HG03280 (cell line): ENCODE results near the gene NR1I2.
A peak's percentile ranks its signal among the peaks of the same experiment; 100 is the strongest.

Experiments
- ATAC-seq: cut with Tn5 transposase; IDR thresholded peaks from one replicate; pipeline ENCODE4 v1.9.1; 2021; ENCODE audit warnings: mild to moderate bottlenecking, moderate library complexity; ENCODE audit not compliant: unreplicated experiment

Gene NR1I2

DNA sequence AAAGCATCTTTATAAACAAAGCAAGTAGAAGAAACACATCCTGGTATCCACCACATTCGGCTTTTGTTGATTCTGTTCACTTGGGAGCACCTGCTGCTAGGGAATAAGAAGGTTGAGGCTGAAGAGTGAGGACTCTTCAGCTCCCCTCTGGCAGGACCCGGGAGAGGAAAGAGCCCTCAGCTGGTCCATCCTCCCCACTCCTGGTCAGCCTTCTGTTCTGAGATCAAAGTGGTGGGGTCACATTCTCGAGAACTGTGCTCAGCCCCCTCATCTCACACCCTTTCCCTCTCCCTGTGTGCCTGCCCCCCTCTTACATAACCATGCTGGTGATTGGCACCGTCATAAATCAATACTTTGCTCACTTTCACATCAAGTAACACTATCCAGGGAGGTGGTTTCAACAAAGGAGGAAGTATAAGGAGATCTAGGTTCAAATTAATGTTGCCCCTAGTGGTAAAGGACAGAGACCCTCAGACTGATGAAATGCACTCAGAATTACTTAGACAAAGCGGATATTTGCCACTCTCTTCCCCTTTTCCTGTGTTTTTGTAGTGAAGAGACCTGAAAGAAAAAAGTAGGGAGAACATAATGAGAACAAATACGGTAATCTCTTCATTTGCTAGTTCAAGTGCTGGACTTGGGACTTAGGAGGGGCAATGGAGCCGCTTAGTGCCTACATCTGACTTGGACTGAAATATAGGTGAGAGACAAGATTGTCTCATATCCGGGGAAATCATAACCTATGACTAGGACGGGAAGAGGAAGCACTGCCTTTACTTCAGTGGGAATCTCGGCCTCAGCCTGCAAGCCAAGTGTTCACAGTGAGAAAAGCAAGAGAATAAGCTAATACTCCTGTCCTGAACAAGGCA, at the start of gene NR1I2:
Gene NR1I2, plus strand, starts transcription at position 772 of the 869 bp plus-strand sequence.
- no peak for ATAC-seq

DNA sequence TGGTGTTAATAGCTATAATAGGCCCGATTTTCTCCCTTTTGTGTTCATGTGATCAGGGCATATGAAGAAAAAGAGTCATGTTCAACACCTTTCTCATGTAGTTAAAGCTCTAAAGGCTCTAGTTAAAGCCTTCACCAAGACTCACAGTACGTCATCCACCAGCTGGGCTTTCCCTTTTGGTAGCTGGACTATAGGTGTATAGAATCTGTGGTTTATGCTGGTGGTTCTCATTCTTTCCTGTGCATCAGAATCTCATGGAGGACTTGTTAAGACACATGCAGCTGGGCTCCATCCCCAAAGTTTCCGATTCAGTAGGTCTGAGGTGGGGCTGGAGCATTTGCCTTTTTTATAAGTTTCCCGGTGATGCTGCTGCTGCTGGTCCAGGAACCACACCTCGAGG, 48.1 kb upstream of the NR1I2 start:
- no peak for ATAC-seq

DNA sequence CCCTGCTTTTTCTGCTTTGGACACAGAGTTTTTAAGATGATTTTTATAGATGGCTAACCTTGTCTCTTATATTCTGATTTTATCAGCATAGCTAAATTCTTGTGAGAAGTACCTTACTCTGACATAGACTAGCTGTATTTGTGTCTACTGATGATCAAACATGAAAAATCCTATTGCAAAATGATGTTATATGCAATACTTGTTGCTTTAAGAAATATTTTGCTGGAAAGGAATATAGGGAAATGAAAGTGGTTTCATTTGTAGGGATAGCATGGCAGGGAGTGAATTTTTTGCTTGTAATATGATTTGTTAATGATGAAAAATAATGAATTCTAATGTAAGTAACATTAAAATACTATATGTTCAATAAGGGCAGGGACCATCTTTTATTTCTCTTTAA, 43.2 kb upstream of the NR1I2 start:
- ATAC-seq, result no peak

DNA sequence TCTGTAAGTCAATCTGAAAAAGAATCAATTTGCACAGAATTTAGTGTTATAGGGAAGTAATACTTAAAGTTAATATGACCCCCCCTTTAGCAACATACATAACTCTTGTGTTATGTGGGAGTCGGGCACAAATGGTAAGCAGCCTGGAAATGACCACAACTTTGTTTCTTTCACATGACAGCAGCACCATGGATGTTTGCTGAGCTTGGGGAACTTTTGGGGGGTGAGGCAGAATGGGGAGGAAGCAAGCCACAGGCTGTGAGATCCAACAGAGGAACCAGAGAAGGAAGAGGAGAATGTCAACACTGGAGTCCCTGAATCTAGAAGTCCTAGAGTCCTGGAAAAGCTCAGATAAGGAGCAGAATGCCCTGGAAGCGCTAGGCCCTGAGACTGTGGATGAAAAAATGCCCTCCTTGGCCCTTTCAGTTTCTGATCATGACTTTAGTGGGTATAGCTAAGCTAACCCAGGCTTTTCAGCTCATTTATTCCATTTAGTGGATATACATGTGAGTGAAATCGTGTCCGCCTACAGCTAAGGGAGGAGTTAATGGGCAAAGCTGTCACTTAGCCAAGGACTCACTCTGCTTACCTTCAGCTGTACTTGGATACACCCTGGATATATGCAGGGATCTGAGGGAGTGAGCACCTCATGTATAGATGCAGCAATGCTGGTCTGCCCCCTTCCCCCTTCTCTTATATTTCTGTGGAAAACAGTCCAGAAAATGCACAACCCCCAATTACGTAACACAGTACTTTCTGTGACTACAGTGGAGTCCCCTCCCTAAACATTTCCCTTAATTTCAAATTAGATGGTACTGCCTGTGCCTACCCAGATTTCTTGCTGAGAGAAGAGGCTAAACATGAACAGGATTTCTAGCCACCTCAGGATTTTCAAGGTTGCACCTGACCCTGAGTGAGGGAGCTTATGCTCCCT, 40.0 kb upstream of the NR1I2 start:
- no peak for ATAC-seq

DNA sequence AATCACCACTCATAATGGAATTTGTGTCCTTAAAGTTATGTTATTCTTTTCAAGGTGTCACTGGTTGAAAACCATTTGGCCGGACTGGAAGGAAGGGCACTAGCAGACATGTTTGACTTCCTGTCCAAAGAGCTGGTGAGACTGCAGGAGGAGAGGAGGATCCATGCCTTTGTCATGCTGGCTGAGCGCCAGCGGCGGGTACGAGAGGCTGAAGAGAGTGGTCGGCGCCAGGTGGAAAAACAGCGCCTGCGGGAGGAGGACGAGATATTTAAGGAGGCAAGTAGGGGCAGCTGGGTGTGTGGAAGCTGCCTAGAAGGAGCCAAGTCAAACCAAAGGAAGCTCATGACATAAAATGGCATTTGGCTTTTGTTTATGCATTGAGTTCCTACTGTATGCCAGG, 38.0 kb upstream of the NR1I2 start:
- ATAC-seq, result no peak

DNA sequence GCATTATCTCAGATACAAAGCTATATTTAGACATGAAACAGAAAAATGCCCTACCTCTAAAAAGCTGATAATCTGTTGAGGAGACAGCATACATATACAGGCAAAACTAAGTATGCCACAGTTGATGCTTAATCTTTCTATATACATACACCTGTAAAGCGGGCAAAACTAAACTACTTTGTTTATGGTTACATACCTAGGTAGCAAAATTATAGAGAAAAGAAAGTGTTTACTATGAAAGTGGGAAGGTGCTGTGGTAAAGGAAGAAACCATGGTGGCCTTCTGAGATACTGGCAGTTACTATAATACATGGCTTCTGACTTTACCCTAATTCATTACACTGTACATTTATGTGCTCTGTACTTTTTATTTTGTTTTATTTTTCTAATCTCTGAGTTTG, 36.0 kb upstream of the NR1I2 start:
- no peak for ATAC-seq

DNA sequence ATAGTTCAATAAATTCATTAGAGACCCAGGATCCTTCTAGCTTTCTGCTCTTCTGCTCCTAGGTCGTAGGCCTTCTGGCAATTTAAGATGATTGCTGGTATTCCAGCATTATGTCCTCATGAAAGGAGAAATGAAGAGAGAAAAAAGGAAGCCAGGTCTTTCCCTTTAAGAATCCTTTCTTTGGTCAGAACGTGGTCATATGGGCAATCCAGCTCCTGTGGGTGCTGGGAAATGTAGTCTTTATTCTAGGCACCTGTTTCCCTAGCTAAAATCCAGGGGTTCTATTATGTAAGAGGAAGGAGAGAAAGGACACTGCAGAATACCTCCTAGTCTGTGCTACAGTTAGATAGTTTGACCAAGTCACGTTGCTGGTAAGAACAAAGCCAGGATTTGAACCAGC, 35.5 kb upstream of the NR1I2 start:
- no peak for ATAC-seq

DNA sequence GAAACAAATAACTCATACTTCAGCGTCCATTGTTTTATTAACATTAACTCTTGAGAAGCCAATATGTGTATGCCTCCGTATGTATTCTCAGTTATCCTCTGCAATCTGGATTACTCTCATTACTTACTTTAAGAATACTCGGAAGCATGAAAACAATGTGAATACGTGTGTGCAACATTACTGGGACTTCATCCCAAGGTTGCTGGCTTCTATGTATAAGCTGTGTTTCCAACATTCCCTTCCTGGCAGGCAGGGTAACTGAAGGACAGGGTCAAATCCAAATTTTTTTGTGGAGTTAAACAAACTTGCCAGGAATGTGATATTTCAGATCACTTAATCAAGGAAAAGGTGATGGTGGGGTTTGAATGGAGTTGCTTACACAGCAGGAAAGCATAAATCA, 34.5 kb upstream of the NR1I2 start:
- no peak for ATAC-seq

GRCh38 chr3:119748991-119749390, 32.9 kb upstream of the NR1I2 start:
- ATAC-seq, result no peak

DNA sequence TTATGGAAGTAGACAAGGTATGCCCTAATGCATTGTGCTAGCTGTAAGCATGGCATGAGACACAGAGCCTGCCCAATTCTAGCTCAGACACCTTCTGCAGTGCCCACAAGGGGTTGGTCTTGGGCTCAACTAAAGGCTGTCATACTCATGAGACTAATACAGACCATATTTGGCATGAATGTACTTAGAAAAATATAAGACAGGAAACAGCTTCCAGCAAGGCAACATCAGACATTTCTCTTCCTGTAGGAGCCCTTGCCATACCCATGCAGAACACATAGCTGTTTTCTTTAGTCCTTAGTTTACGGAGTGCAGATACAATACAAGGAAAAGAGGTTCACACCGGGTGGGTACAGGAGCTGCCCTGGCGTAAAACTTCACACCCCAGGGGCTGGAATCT, 30.5 kb upstream of the NR1I2 start:
- no peak for ATAC-seq

DNA sequence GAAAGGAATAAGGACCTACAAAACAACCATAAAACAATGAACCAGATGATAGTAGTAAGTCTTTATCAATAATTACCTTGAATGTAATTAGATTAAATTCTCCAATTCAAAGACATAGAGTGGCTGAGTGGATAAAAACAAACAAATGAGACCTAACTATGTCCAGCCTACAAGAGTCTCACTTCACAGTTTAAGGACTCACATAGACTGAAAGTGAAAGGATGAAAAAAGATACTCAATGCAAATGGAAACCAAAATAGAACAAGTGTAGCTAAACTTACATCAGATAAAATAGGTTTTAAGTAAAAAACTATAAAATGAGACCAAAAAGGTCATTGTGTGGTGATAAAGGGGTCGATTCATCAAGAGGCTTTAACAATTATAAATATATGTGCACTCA, 21.9 kb upstream of the NR1I2 start:
- ATAC-seq, result peak; percentile 60

DNA sequence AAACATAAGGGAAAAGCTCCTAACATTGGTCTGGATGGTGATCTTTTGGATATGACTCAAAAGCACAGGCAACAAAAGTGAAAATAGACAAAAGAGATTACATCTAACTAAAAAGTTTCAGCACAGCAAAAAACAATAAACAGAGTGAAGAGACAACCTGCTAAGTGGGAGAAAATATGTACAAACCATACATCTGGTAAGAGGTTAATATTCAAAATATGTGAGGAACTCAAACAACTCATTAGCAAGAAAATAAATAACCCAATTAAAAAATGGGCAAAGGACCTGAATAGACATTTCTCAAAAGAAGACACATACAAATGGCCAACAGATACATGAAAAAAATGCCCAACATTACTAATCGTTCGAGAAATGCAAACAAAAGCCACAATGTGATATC, 19.0 kb upstream of the NR1I2 start:
- no peak for ATAC-seq

DNA sequence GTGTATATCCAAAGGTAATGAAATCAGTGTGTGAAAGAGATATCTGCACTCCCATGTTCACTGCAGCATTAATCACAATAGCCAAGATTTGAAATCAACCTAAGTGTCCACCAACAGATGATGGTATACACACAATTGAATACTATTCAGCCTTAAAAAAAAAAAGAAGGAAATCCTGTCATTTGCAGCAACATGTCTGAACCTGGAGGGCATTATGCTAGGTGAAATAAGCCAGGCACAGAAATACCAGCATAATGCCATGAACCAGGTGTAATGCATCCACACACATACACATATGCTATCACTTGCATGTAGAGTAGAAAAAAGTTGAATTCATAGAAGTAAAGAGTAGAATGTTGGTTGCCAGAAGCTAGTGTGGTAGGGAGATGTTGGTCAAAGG, 18.4 kb upstream of the NR1I2 start:
- ATAC-seq, result no peak

DNA sequence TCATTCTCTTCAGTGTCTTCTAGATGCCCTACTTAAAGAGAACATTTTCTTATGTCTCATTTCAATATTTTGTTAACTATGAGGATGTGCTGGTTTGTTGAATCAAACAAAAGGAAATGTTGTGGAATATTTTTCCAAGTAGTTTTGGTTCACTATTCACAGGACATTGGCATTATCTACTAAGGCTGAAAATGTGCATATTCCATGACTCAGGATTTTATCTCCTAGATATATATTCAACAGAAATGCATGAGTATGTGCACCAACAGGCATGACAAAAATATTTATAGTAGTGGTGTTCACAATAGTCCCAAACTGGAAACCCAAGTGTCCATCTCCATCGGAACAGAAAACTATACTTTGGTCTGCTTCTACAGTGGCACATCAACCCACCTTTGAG, 16.7 kb upstream of the NR1I2 start:
- no peak for ATAC-seq

DNA sequence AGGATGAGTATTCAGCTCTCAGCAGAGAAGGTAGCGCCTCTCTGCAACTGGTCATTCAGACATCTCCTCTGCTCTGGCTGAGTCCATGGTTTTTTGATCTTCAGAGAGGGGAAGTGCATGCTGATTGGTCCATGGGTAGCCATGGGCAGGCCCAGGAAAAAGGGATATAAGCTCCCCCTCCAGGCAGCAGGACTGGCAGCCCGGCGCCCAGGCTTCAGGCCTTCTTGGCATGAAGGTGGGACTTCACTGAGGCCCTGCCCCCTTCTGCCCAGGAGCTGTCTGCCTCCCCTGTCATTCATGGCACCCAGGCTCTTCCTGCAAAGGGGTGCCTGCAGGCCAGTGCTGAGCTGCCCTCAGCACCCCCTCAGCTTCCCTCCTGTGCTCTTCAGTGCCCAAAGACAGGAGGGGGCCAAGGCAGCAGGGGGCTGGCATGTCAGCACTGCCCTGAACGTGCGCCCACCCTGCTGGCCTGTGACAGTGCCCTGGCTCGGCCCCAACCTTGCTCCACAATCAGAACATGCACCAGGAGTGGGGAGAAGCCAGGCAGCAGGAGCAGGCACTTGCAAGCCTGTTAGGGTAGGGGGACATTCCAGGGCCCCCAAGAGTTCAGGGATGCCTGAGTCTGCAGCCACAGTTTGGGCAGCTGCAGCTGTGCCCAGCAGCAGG, 13.8 kb upstream of the NR1I2 start:
- ATAC-seq, result no peak

- no peak for ATAC-seq
These were observed 13.1 kb upstream of the NR1I2 start for GRCh38 chr3:119768668-119769393.

DNA sequence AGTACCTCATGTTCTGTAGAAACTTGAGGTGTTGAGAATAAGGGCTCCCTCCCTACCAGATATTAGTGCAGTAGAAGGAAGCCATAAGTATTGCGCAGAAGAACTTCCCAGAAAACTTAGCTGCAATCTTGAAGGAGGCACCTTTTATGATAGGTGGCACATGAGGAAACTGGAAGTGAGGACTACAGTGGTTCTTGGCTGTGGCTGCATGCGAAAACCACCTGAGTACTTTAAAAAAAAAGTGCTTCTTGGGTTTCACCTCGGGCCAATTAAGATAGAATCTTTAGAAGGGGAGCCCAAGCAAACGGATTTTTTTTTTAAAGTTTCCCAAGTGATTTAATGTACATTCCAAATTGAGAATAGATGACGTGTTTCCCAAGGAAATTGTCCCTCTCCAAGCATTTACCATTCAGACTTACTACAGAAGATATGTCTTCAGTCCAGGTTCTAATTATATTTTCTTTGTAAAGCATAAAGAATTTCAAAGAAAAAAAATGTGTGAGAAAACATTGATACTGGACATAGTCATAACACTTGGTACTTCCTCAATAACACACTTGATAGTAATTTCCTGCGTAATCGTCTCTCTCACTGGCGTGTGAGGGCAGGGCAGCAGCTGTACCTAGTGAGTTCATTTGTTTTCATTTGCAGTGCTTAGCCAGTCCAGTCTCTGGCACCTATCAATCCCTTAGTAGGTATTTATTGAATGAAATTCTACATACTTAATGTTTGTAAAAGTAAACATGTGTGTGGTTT, 12.3 kb upstream of the NR1I2 start:
- no peak for ATAC-seq

DNA sequence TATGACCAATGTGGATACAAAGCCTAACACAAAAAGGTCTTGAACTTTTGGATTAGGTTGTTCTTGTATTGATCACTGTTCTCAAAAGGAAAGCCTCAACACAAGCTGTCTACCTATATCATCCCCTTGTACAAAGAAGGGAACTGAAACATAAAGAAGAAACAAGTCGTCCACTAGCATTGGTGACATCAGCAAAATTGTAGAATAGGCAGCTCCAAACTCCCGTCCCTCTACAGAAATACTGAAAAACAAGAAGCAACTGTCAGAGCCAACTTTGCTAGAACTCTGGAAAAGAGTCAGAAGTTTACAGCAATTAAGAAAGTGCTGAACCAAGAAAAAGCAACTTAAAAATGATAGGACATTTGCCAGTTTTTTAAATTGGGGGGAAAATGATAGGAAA, 7.5 kb upstream of the NR1I2 start:
- ATAC-seq, result peak; percentile 59

- no peak for ATAC-seq
These were observed 5.6 kb upstream of the NR1I2 start for GRCh38 chr3:119776304-119776703.

GRCh38 chr3:119778176-119778575, 3.7 kb upstream of the NR1I2 start:
- ATAC-seq, result no peak
